ENCODE data around the gene PDXP.

The PDXP gene

GRCh38 chr22:37708580-37709444, 50.3 kb downstream of the PDXP start:
- H3K4me1 Mint-ChIP-seq (ENCODE audit: low read depth) = no peaks in the 10 kb centered on the region
- no peaks in the 10 kb centered on the region for H3K27me3 Mint-ChIP-seq
- no peak overlapping the region for H3K27ac Mint-ChIP-seq
- H3K36me3 Mint-ChIP-seq (ENCODE audit: low read depth) = peaks cover 4% of the 10 kb centered on the region
- H3K4me3 Mint-ChIP-seq = no peak overlapping the region
- H3K9me3 Mint-ChIP-seq = no peaks in the 10 kb centered on the region

GRCh38 chr22:37709445-37709765, 50.9 kb downstream of the PDXP start:
- peaks cover 2% of the 10 kb centered on the region for H3K36me3 Mint-ChIP-seq (ENCODE audit: low read depth)
- H3K4me3 Mint-ChIP-seq = no peak overlapping the region
- H3K27ac Mint-ChIP-seq = no peak overlapping the region
- no peaks in the 10 kb centered on the region for H3K9me3 Mint-ChIP-seq
- no peaks in the 10 kb centered on the region for H3K4me1 Mint-ChIP-seq (ENCODE audit: low read depth)
- H3K27me3 Mint-ChIP-seq = no peaks in the 10 kb centered on the region

- no peaks in the 10 kb centered on the region for H3K27me3 Mint-ChIP-seq
- no peak overlapping the region for H3K4me3 Mint-ChIP-seq
- no peaks in the 10 kb centered on the region for H3K4me1 Mint-ChIP-seq (ENCODE audit: low read depth)
- no peak overlapping the region for H3K27ac Mint-ChIP-seq
- no peaks in the 10 kb centered on the region for H3K9me3 Mint-ChIP-seq
- H3K36me3 Mint-ChIP-seq (ENCODE audit: low read depth) = no peaks in the 10 kb centered on the region
Measured at GRCh38 chr22:37710675-37711074, 52.2 kb downstream of the PDXP start.

GRCh38 chr22:37711490-37711889, 53.0 kb downstream of the PDXP start:
- Mint-ChIP-seq H3K27ac (no peak overlapping the region), H3K36me3 (ENCODE audit: low read depth) (peaks cover 1% of the 10 kb centered on the region), H3K27me3 (no peaks in the 10 kb centered on the region), H3K4me3 (no peak overlapping the region), H3K4me1 (ENCODE audit: low read depth) (no peaks in the 10 kb centered on the region), H3K9me3 (no peaks in the 10 kb centered on the region)

GRCh38 chr22:37713761-37714160, 55.2 kb downstream of the PDXP start:
- H3K27ac Mint-ChIP-seq = no peak overlapping the region
- H3K9me3 Mint-ChIP-seq = no peaks in the 10 kb centered on the region
- peaks cover 8% of the 10 kb centered on the region for H3K36me3 Mint-ChIP-seq (ENCODE audit: low read depth)
- no peaks in the 10 kb centered on the region for H3K4me1 Mint-ChIP-seq (ENCODE audit: low read depth)
- no peak overlapping the region for H3K4me3 Mint-ChIP-seq
- no peaks in the 10 kb centered on the region for H3K27me3 Mint-ChIP-seq

- no peaks in the 10 kb centered on the region for H3K4me1 Mint-ChIP-seq (ENCODE audit: low read depth)
- no peak overlapping the region for H3K27ac Mint-ChIP-seq
- peaks cover 8% of the 10 kb centered on the region for H3K36me3 Mint-ChIP-seq (ENCODE audit: low read depth)
Measured at GRCh38 chr22:37714634-37715033, 56.1 kb downstream of the PDXP start.

DNA sequence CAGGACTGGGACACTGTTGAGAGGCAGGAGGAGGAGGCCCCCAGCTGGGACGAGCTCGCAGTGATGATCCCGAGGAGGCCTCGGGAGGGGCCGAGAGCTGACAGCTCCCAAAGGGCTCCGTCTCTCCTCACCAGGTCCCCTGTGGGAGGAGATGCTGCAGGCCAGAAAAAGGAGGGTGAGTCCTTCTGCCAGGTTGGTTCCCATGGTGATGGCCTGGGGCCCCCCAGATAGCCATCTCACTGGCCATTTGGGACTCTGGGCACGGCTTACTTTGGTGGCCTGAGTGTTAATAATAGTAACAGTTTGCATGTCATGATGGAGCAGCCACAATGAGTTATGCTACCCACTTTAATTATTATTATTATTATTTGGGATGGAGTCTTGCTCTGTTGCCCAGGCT, 57.2 kb downstream of the PDXP start:
- H3K36me3 Mint-ChIP-seq (ENCODE audit: low read depth) = peaks cover 8% of the 10 kb centered on the region
- no peaks in the 10 kb centered on the region for H3K9me3 Mint-ChIP-seq
- no peaks in the 10 kb centered on the region for H3K4me1 Mint-ChIP-seq (ENCODE audit: low read depth)
- H3K27me3 Mint-ChIP-seq = no peaks in the 10 kb centered on the region
- no peak overlapping the region for H3K4me3 Mint-ChIP-seq
- no peak overlapping the region for H3K27ac Mint-ChIP-seq

More at GRCh38 chr22:37714634-37715033, 56.1 kb downstream of the PDXP start:
- Mint-ChIP-seq H3K4me3 (no peak overlapping the region), H3K27me3 (no peaks in the 10 kb centered on the region), H3K9me3 (no peaks in the 10 kb centered on the region)

All from stimulated activated naive CD8-positive, alpha-beta T cell treated with anti-CD3 and anti-CD28 coated beads, Interleukin-15, Interleukin-2, amounts not matched to agents 100 ng/mL and 50 ng/mL, for 24 hours (primary cell).